ENCODE results near the gene FAM107B. TPM values are rescaled to one million over a fixed set of nuclear protein-coding genes. Genes with fewer than 3 reads are reported as not detected.

The FAM107B gene
- total and polyA plus RNA-seq, 2 of the 8 experiments (the other 6 are each of a cell fraction or from before 2014, with no cell fraction given), result 7.5 to 28.1 TPM

GRCh38 chr10:14548970-14549369 lies 225.7 kb downstream of the FAM107B start:
- peaks cover 2% of the 10 kb centered on the region; the same call in 1 of the 2 replicates for H3K79me1 ChIP-seq (ENCODE audit: low read depth, low read length)
- H2BK5ac ChIP-seq (ENCODE audit: low read depth, low read length), result no peak overlapping the region
- H2AK5ac ChIP-seq (ENCODE audit: low read depth, low read length), result no peak overlapping the region
- H3K18ac ChIP-seq (ENCODE audit: extremely low read depth, low read length), result no peak overlapping the region
- H3K56ac ChIP-seq (replicated peaks; ENCODE audit: insufficient read length, low read depth, low read length), result no peak overlapping the region
- 94% methylated on average over 3 of the region's 3 CpGs; no CpG with 5 or more reads in 1 of the 2 experiments for WGBS, 2 experiments (ENCODE audit: extremely low coverage in 1 of 2, insufficient coverage in 1 of 2, insufficient read length in 1 of 2, insufficient replicate concordance in 2 of 2, low coverage in 1 of 2, low lambda C conversion rate in 2 of 2, missing lambda C conversion rate in 1 of 2)
- H3K36me3 ChIP-seq (ENCODE audit: control insufficient read depth in 2 of 4, insufficient read depth in 4 of 4, low read length in 3 of 4), result no peaks in the 10 kb centered on the region
- peaks cover 3 to 7% (median 6%) of the 10 kb centered on the region in 4 experiments; a peak in 4 of 7 replicates for H3K4me1 ChIP-seq (replicated peaks in 1 of 4; ENCODE audit: control insufficient read depth in 3 of 4, insufficient read depth in 4 of 4, low read length in 3 of 4)
- no peaks in the 10 kb centered on the region; a peak in 1 of 4 replicates for H3K79me2 ChIP-seq (ENCODE audit: control insufficient read depth in 1 of 2, insufficient read depth in 2 of 2, low read length in 2 of 2)
- no peaks in the 10 kb centered on the region for H3K27me3 ChIP-seq (replicated peaks in 1 of 4; ENCODE audit: control insufficient read depth in 3 of 4, extremely low read depth in 1 of 4, insufficient read depth in 3 of 4, low read length in 3 of 4)
- H2BK120ac ChIP-seq (replicated peaks; ENCODE audit: low read depth, low read length), result no peak overlapping the region
- CTCF ChIA-PET (ENCODE audit: partially characterized antibody), result interaction anchor here (0.5 to 15.8 kb wide), 9 partner anchors 11 to 423 kb away, joined by 3 to 156 read pairs (median 4); partner anchors contain the start of genes CDNF, HSPA14 and MSANTD7
- H4K20me1 ChIP-seq (replicated peaks in 1 of 2; ENCODE audit: control insufficient read depth in 1 of 2, insufficient read depth in 2 of 2, low read length in 2 of 2), result peaks cover 0 to 2% of the 10 kb centered on the region in 2 experiments
- no peak overlapping the region for H2BK12ac ChIP-seq (ENCODE audit: low read depth, low read length)
- no peaks in the 10 kb centered on the region for H3K23me2 ChIP-seq (ENCODE audit: low read depth, low read length)
- no peak overlapping the region for H2BK15ac ChIP-seq (ENCODE audit: low read length)
- H3K4me2 ChIP-seq (ENCODE audit: insufficient read depth in 1 of 2, low read depth in 2 of 2, low read length in 2 of 2), result no peak overlapping the region
- H4K5ac ChIP-seq (ENCODE audit: insufficient read length, low read depth, low read length), result no peak overlapping the region
- H3K4ac ChIP-seq (replicated peaks; ENCODE audit: insufficient read length, low read depth, low read length), result no peak overlapping the region
- H3K14ac ChIP-seq (ENCODE audit: insufficient read length), result no peak overlapping the region
- POLR2A ChIA-PET (ENCODE audit: partially characterized antibody), result interaction anchor here (0.8 kb wide), 1 partner anchor 290 kb away, joined by 3 read pairs; no protein-coding TSS in a partner anchor
- H3K27ac ChIP-seq (ENCODE audit: low read depth, low read length), result no peak overlapping the region
- no peak overlapping the region for H3K23ac ChIP-seq (ENCODE audit: insufficient read length)
- H3K9ac ChIP-seq (replicated peaks in 1 of 4; ENCODE audit: extremely low read depth in 1 of 4, low read depth in 3 of 4, low read length in 3 of 4), result no peak overlapping the region
- DNase-seq (ENCODE audit: low read depth in 1 of 2, low spot score in 2 of 2) (no peak), FAIRE-seq (no peak)
- H3K9me3 ChIP-seq (ENCODE audit: insufficient read depth in 2 of 2, low read depth in 1 of 2, low read length in 1 of 2), result no peaks in the 10 kb centered on the region
- H3K4me3 ChIP-seq (ENCODE audit: extremely low read depth in 1 of 4, insufficient read depth in 2 of 4, low read depth in 3 of 4, low read length in 4 of 4), result no peak overlapping the region
- no peak overlapping the region for H2BK20ac ChIP-seq (ENCODE audit: low read length)
- H4K8ac ChIP-seq (ENCODE audit: extremely low read depth, insufficient read depth, low read length), result no peak overlapping the region
- H2AFZ ChIP-seq (ENCODE audit: low read length), result no peak overlapping the region
- no peak overlapping the region for H4K91ac ChIP-seq (replicated peaks; ENCODE audit: insufficient read length, low read length)
- TF ChIP-seq EZH2 (IDR thresholded peaks at IDR 0.05; ENCODE audit: low read depth, low read length, severe bottlenecking) (no peak), USF2 (IDR thresholded peaks at IDR 0.05; ENCODE audit: low read length) (no peak), JUND (IDR thresholded peaks at IDR 0.05; ENCODE audit: low read length) (no peak), SRF (IDR thresholded peaks at IDR 0.05; ENCODE audit: low read depth, low read length) (no peak), GABPA (IDR thresholded peaks at IDR 0.05; ENCODE audit: borderline replicate concordance, insufficient read depth, low read length) (no peak), BCL11A (IDR thresholded peaks at IDR 0.05; ENCODE audit: low read depth in 2 of 2, low read length in 2 of 2) (no peak), SAP30 (IDR thresholded peaks at IDR 0.05; ENCODE audit: insufficient read depth, insufficient replicate concordance, low read length) (no peak), KDM4A (IDR thresholded peaks at IDR 0.05; ENCODE audit: low read depth, low read length, severe bottlenecking) (no peak), POU5F1 (IDR thresholded peaks at IDR 0.05; ENCODE audit: low read depth, low read length) (no peak), SUZ12 (IDR thresholded peaks at IDR 0.05; ENCODE audit: low read length) (no peak), RNF2 (IDR thresholded peaks at IDR 0.05; ENCODE audit: borderline replicate concordance, low read depth, low read length, missing control alignments, poor library complexity, severe bottlenecking) (no peak), BACH1 (IDR thresholded peaks at IDR 0.05; ENCODE audit: low read length) (no peak)

Measured in H1 (cell line).